Esophagus muscularis mucosa (tissue), 4 donors: ENCODE results near the gene CTBP1.

Source experiments
- EP300 ChIP-seq: sonication (generic); formaldehyde crosslinking; IDR thresholded peaks from one replicate; pipeline ENCODE4 v1.6.1; 2017; ENCODE audit warnings: antibody characterized with exemption
- POLR2A ChIP-seq: fragments of 450-650 bp; IDR thresholded peaks from one replicate; pipeline ENCODE4 v1.6.1; 2017; ENCODE audit warnings: antibody characterized with exemption, moderate library complexity, mild to moderate bottlenecking, low read depth
- POLR2AphosphoS5 ChIP-seq, 2 donors: sonication (generic); formaldehyde crosslinking; IDR thresholded peaks; one replicate each; pipeline ENCODE4 v1.6.1; 2017; ENCODE audit warnings: antibody characterized with exemption in 2 of 2
- TF ChIP-seq, protein P1 (sequence below), 3 experiments: fragments of 200-600 bp in 2 of 3; fragments of 450-650 bp in 1 of 3; sonication (generic) in 2 of 3; IDR thresholded peaks; one replicate each; pipeline ENCODE4 v1.5.1; 2017 to 2019; ENCODE audit warnings: antibody characterized with exemption in 3 of 3, mild to moderate bottlenecking in 2 of 3, moderate library complexity in 1 of 3

GRCh38 chr4:1174941-1175634 lies 73.8 kb downstream of the CTBP1 start:
- no peak for TF ChIP-seq POLR2A
- TF ChIP-seq POLR2AphosphoS5 (IDR thresholded peaks at IDR 0.05): no peak
- TF ChIP-seq, protein P1, sequence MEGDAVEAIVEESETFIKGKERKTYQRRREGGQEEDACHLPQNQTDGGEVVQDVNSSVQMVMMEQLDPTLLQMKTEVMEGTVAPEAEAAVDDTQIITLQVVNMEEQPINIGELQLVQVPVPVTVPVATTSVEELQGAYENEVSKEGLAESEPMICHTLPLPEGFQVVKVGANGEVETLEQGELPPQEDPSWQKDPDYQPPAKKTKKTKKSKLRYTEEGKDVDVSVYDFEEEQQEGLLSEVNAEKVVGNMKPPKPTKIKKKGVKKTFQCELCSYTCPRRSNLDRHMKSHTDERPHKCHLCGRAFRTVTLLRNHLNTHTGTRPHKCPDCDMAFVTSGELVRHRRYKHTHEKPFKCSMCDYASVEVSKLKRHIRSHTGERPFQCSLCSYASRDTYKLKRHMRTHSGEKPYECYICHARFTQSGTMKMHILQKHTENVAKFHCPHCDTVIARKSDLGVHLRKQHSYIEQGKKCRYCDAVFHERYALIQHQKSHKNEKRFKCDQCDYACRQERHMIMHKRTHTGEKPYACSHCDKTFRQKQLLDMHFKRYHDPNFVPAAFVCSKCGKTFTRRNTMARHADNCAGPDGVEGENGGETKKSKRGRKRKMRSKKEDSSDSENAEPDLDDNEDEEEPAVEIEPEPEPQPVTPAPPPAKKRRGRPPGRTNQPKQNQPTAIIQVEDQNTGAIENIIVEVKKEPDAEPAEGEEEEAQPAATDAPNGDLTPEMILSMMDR (IDR thresholded peaks at IDR 0.05): no peak
- no peak for TF ChIP-seq EP300
